ENCODE measurements around the gene DDR2.

- TF ChIP-seq REST (IDR thresholded peaks at IDR 0.05; ENCODE audit: insufficient read depth in 1 of 2, low read depth in 2 of 2, low read length in 2 of 2) (no peak), POLR2AphosphoS5 (IDR thresholded peaks at IDR 0.05; ENCODE audit: low read depth, low read length) (no peak), FOXP2 (optimal IDR thresholded peaks at IDR 0.05; ENCODE audit: borderline replicate concordance, extremely low read depth, extremely low read length, insufficient read depth) (no peak), TAF1 (IDR thresholded peaks at IDR 0.05; ENCODE audit: borderline replicate concordance, insufficient read depth, low read length) (no peak)
Observed at GRCh38 chr1:162656266-162656665, 24.0 kb downstream of the DDR2 start.

All from PFSK-1 (cell line).